HepG2 (cell line): Measurements from ENCODE around the gene CCDC57. TPM values are rescaled to one million over a fixed set of nuclear protein-coding genes. Genes with fewer than 3 reads are reported as not detected.

ENCODE experiments used
- ATAC-seq: fragments of 200-7000 bp; cut with Tn5 transposase; 3 replicates; pipeline ENCODE4 v1.9.1; 2020; ENCODE audit warnings: mild to moderate bottlenecking, moderate library complexity
- BruUV-seq: library from RNA; stranded (reverse); fragments of 400-500 nt; replicated peaks from 2 replicates; lab custom pipeline; 2021; lab: Mats Ljungman, UMichigan
- CTCF ChIA-PET: fragments of 300-600 bp; formaldehyde crosslinking; extraction: SDS; loops from one replicate; lab custom pipeline; 2021; ENCODE audit warnings: low total read pairs, inconsistent platforms, low intra/inter-chr PET ratio; lab: Yijun Ruan, JAX
- POLR2A ChIA-PET: fragments of 350-600 bp; sonication (Branson Sonifier 250); formaldehyde crosslinking; loops from one replicate; lab custom pipeline; 2020; ENCODE audit warnings: antibody characterized with exemption, inconsistent platforms; lab: Yijun Ruan, JAX
- DNase-seq: peaks from one replicate; pipeline ENCODE4 v3.0.0-alpha.2; 2015; ENCODE audit warnings: low spot score
- FAIRE-seq: peaks from 3 replicates; lab custom pipeline; 2011; peaks lifted over from hg19 to GRCh38; lab: Jason Lieb, UNC
- H2AFZ ChIP-seq: one replicate; pipeline ENCODE4 v1.6.1; 2011; ENCODE audit warnings: low read length, inconsistent platforms
- H3K27ac ChIP-seq: fragments of 300-600 bp; 3 replicates; pipeline ENCODE4 v1.8.0; 2011; ENCODE audit warnings: mixed run types, mild to moderate bottlenecking, mixed read lengths, low read length, inconsistent platforms; ENCODE audit not compliant: insufficient read depth; ENCODE audit errors: extremely low read length
- H3K27me3 ChIP-seq, 2 experiments: fragments of 200-600 bp in 1 of 2; 2 replicates in 1 of 2; 3 replicates in 1 of 2; pipeline versions ENCODE4 v1.6.0 to v1.8.0; 2011; ENCODE audit warnings: low read length in 2 of 2, mild to moderate bottlenecking in 2 of 2, moderate library complexity in 2 of 2, inconsistent platforms in 1 of 2; ENCODE audit not compliant: insufficient read depth in 2 of 2, control insufficient read depth in 1 of 2
- H3K36me3 ChIP-seq, 2 experiments: fragments of 200-600 bp in 1 of 2; replicated peaks in 1 of 2; 2 replicates in 1 of 2; 3 replicates in 1 of 2; pipeline versions ENCODE4 v1.5.1 to v1.8.0; 2011; ENCODE audit warnings: low read length in 2 of 2, inconsistent platforms in 1 of 2; ENCODE audit not compliant: insufficient read depth in 2 of 2, control insufficient read depth in 1 of 2
- H3K4me1 ChIP-seq: 2 replicates; pipeline ENCODE4 v1.5.1; 2012; ENCODE audit warnings: low read length, inconsistent platforms; ENCODE audit not compliant: insufficient read depth
- H3K4me2 ChIP-seq: 2 replicates; pipeline ENCODE4 v1.6.0; 2011; ENCODE audit warnings: low read depth, low read length, inconsistent platforms
- H3K4me3 ChIP-seq, 3 experiments: fragments of 200-600 bp in 1 of 3; sonication (generic), shearing (Covaris generic) in 1 of 3; replicated peaks in 1 of 3; 2 replicates each; pipeline ENCODE4 v1.5.1; 2011 to 2016; ENCODE audit warnings: low read length in 3 of 3, inconsistent platforms in 2 of 3, low read depth in 2 of 3, mild to moderate bottlenecking in 2 of 3, control low read depth in 1 of 3, mixed read lengths in 1 of 3; ENCODE audit not compliant: insufficient read depth in 1 of 3
- H3K79me2 ChIP-seq: one replicate; pipeline ENCODE4 v1.6.1; 2011; ENCODE audit warnings: low read length, inconsistent platforms; ENCODE audit not compliant: insufficient read depth
- H3K9ac ChIP-seq: 2 replicates; pipeline ENCODE4 v1.6.0; 2011; ENCODE audit warnings: mild to moderate bottlenecking, low read depth, low read length, inconsistent platforms; ENCODE audit not compliant: insufficient read depth
- H3K9me3 ChIP-seq: 2 replicates; pipeline ENCODE4 v1.5.1; 2012; ENCODE audit warnings: mild to moderate bottlenecking, low read length
- H4K20me1 ChIP-seq: 2 replicates; pipeline ENCODE4 v1.6.0; 2011; ENCODE audit warnings: inconsistent platforms, mild to moderate bottlenecking, low read length, moderate library complexity; ENCODE audit not compliant: insufficient read depth
- FOSL2 ChIP-seq: sonication (generic); formaldehyde crosslinking; IDR thresholded peaks from 2 replicates; pipeline ENCODE4 v1.4.0; 2020; ENCODE audit warnings: missing genetic modification reagents
- HCFC1 ChIP-seq: fragments of 150-350 bp; IDR thresholded peaks from 2 replicates; pipeline ENCODE4 v1.6.1; 2014; ENCODE audit warnings: low read depth, low read length
- LCORL ChIP-seq, 2 experiments: fragments of 450-650 bp in 1 of 2; sonication (generic) in 1 of 2; formaldehyde crosslinking in 1 of 2; IDR thresholded peaks; 2 replicates each; pipeline versions ENCODE4 v1.5.0 to v1.6.1; 2017 to 2020; ENCODE audit warnings: antibody characterized with exemption in 1 of 2, missing genetic modification reagents in 1 of 2
- MLX ChIP-seq: IDR thresholded peaks from 2 replicates; pipeline ENCODE4 v1.6.1; 2016
- NFIB ChIP-seq: sonication (generic); formaldehyde crosslinking; IDR thresholded peaks from 2 replicates; pipeline ENCODE4 v1.9.0; 2021; ENCODE audit warnings: missing genetic modification reagents, mild to moderate bottlenecking, borderline replicate concordance
- NFKB2 ChIP-seq: sonication (generic); formaldehyde crosslinking; IDR thresholded peaks from 2 replicates; pipeline ENCODE4 v1.4.0; 2020; ENCODE audit warnings: missing genetic modification reagents, borderline replicate concordance
- POLR2AphosphoS2 ChIP-seq: IDR thresholded peaks from 2 replicates; pipeline ENCODE4 v1.6.1; 2011; ENCODE audit warnings: low read depth, low read length, improper control_type of control experiment
- PTBP1 ChIP-seq: fragments of 200-400 bp; formaldehyde crosslinking; IDR thresholded peaks from 2 replicates; pipeline ENCODE4 v1.6.1; 2018; ENCODE audit warnings: low read length, low read depth; ENCODE audit not compliant: poor library complexity, severe bottlenecking
- STAG1 ChIP-seq: sonication (generic); formaldehyde crosslinking; IDR thresholded peaks from 2 replicates; pipeline ENCODE4 v1.4.0; 2020; ENCODE audit warnings: missing genetic modification reagents
- TBX3 ChIP-seq: fragments of 450-650 bp; IDR thresholded peaks from 2 replicates; pipeline ENCODE4 v1.6.1; 2017; ENCODE audit warnings: antibody characterized with exemption, mild to moderate bottlenecking, inconsistent platforms, borderline replicate concordance
- ZBTB1 ChIP-seq: sonication (generic); formaldehyde crosslinking; IDR thresholded peaks from 2 replicates; pipeline ENCODE4 v1.4.0; 2020; ENCODE audit warnings: missing genetic modification reagents, borderline replicate concordance
- ZNF234 ChIP-seq: sonication (generic); formaldehyde crosslinking; conservative IDR thresholded peaks from 2 replicates; pipeline ENCODE4 v1.5.1; 2020; ENCODE audit warnings: mild to moderate bottlenecking, missing genetic modification reagents
- ZNF260 ChIP-seq: sonication (generic); formaldehyde crosslinking; IDR thresholded peaks from 2 replicates; pipeline ENCODE4 v1.4.0; 2020; ENCODE audit warnings: missing genetic modification reagents, low read depth, mild to moderate bottlenecking, borderline replicate concordance
- ZNF451 ChIP-seq: sonication (generic); formaldehyde crosslinking; IDR thresholded peaks from 2 replicates; pipeline ENCODE4 v1.5.0; 2020; ENCODE audit warnings: mild to moderate bottlenecking, missing genetic modification reagents
- ZNF567 ChIP-seq: sonication (generic); formaldehyde crosslinking; IDR thresholded peaks from 2 replicates; pipeline ENCODE4 v1.8.1; 2023; ENCODE audit warnings: mild to moderate bottlenecking, missing genetic modification reagents, borderline replicate concordance
- ZNF687 ChIP-seq: sonication (generic); formaldehyde crosslinking; IDR thresholded peaks from 2 replicates; pipeline ENCODE4 v1.5.1; 2020; ENCODE audit warnings: mild to moderate bottlenecking, missing genetic modification reagents, moderate library complexity
- WGBS: methylation state at CpG from one replicate; pipeline ENCODE4 v1.1.6; 2017; ENCODE audit warnings: low lambda C conversion rate; 5-methylcytosine and 5-hydroxymethylcytosine counted together
- in situ Hi-C: cut with HindIII; loops from 2 replicates; pipeline ENCODE4 v1.10.0; 2017; ENCODE audit warnings: low pct_unique_long_range_greater_than_20kb; ENCODE audit not compliant: extremely low pct_ligation_motif_present
- intact Hi-C: fragments of 100-400 bp; cut with micrococcal nuclease; formaldehyde crosslinking; loops from one replicate; pipeline ENCODE4 v1.10.0; 2022; ENCODE audit not compliant: unreplicated experiment
- polyA plus RNA-seq, 8 experiments: library from polyadenylated mRNA; depleted of rRNA in 3 of 8; stranded (reverse) in 7 of 8; unstranded in 1 of 8; fragments of >200 nt; fragmentation: Illumina TruSeq in 4 of 8; extraction: Trizol in 4 of 8; gene quantifications; 2 replicates each; pipeline versions ENCODE4 v1.2.1 to v1.2.3, GENCODE V29; 2011 to 2016; ENCODE audit warnings: low read depth in 4 of 8, missing spikeins in 1 of 8, mixed read lengths in 1 of 8; ENCODE audit not compliant: insufficient read depth in 1 of 8
- total RNA-seq, 5 experiments: library from RNA; depleted of rRNA; stranded (reverse); fragments of >200 nt; fragmentation: Illumina TruSeq; extraction: Trizol; gene quantifications; 2 replicates each; pipeline ENCODE4 v1.2.3, GENCODE V29; 2016; ENCODE audit warnings: low read depth in 1 of 5
- TF ChIP-seq, protein P1 (sequence below): sonication (generic); formaldehyde crosslinking; IDR thresholded peaks from 2 replicates; pipeline ENCODE4 v1.5.0; 2020; ENCODE audit warnings: mild to moderate bottlenecking, missing genetic modification reagents

CCDC57 gene
- total and polyA plus RNA-seq, 2 of the 13 experiments (the other 11 are each of a cell fraction or from before 2014, with no cell fraction given) = 59.3 to 59.9 TPM

- Histone ChIP-seq H3K79me2 (no peaks in the 10 kb centered on the region), H3K4me1 (peaks cover 34% of the 10 kb centered on the region), H3K27ac (no peak overlapping the region), H4K20me1 (peaks cover 57% of the 10 kb centered on the region; the same call in 1 of the 2 replicates), H2AFZ (no peak overlapping the region), H3K4me3 (no peak overlapping the region), H3K27me3 (no peaks in the 10 kb centered on the region), H3K4me2 (no peak overlapping the region), H3K9me3 (no peaks in the 10 kb centered on the region), H3K36me3 (peaks cover 57 to 78% of the 10 kb centered on the region in 2 experiments), H3K9ac (no peak overlapping the region)
- BruUV-seq = no TSS peak
- intact Hi-C loops (no loop called here), in situ Hi-C loops (no loop called here)
- no peak for DNase-seq
- POLR2A ChIA-PET = interaction anchor here (1.1 to 7.2 kb wide), 4 partner anchors 9 to 54 kb away, joined by 3 to 89 read pairs (median 4); no protein-coding TSS in a partner anchor
- no peak for FAIRE-seq
- CTCF ChIA-PET = no interaction called here
- no peak for ATAC-seq
- 93% methylated on average over 5 of the region's 5 CpGs for WGBS
- TF ChIP-seq NFKB2 (CRISPR knock-in tag) (0 out of 2 replicates have a peak, but pooled peaks have one; percentile 11), STAG1 (peak; percentile 21; the same call in 1 of the 2 replicates), ZNF234 (CRISPR knock-in tag) (no peak), POLR2AphosphoS2 (peak; percentile 75; the same call in 1 of the 2 replicates), FOSL2 (CRISPR knock-in tag) (0 out of 2 replicates have a peak, but pooled peaks have one; percentile 0), LCORL (IDR thresholded peaks at IDR 0.05) (no peak), LCORL (CRISPR knock-in tag; IDR thresholded peaks at IDR 0.05) (no peak), TBX3 (no peak), ZNF567 (CRISPR knock-in tag) (no peak), MLX (CRISPR knock-in tag) (no peak), NFIB (0 out of 2 replicates have a peak, but pooled peaks have one; percentile 51), ZNF687 (CRISPR knock-in tag) (no peak), ZNF451 (CRISPR knock-in tag) (no peak), ZBTB1 (CRISPR knock-in tag) (no peak), ZNF260 (CRISPR knock-in tag) (no peak), HCFC1 (no peak), PTBP1 (no peak)
- TF ChIP-seq, protein P1, sequence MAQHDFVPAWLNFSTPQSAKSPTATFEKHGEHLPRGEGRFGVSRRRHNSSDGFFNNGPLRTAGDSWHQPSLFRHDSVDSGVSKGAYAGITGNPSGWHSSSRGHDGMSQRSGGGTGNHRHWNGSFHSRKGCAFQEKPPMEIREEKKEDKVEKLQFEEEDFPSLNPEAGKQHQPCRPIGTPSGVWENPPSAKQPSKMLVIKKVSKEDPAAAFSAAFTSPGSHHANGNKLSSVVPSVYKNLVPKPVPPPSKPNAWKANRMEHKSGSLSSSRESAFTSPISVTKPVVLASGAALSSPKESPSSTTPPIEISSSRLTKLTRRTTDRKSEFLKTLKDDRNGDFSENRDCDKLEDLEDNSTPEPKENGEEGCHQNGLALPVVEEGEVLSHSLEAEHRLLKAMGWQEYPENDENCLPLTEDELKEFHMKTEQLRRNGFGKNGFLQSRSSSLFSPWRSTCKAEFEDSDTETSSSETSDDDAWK (CRISPR knock-in tag) = no peak
Measured at GRCh38 chr17:82246040-82246364, 33.4 kb upstream of the CCDC57 start.
